Cerebellar cortex (tissue), 1 donor: ENCODE measurements around the gene SPACDR.

Source experiments
- DNase-seq: peaks from one replicate; pipeline ENCODE4 v3.0.0-alpha.2; 2015; ENCODE audit warnings: low spot score

The SPACDR gene

DNA sequence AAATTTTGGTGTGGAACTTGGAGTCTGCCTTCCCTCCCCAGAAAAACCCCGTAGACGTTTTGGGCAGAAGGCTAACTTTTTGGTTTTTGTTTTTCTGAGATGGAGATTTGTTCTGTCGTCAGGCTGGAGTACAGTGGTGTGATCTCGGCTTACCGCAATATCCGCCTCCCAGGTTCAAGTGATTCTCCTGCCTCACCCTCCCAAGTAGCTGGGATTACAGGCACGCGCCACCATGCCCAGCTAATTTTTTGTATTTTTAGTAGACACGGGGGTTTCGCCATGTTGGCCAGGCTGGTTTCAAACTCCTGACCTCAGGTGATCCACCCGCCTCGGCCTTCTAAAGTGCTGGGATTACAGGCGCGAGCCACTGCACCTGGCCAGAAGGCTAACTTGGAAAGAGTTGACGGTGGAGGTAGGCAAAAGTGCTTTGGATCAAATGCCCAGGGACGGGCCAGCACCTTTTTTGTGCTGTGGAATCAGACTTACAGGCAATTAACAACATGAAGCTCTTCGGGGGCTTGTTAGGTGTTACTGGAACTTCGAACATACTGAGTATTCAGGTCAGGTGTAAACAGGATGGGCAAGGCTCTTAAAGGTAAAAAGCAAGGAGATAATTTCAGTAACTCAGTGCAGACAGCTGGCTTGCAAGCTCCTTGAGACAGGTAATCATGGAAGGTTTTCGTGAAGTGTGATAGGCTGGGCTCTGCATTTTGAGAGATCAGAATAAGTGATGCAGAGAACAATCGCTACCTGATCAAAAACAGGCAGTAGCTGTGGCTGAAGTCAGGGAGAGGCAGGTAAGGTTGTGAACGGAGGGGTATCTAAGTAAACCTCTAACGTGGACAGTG is 29.5 kb downstream of the SPACDR start:
- DNase-seq = no peak

DNA sequence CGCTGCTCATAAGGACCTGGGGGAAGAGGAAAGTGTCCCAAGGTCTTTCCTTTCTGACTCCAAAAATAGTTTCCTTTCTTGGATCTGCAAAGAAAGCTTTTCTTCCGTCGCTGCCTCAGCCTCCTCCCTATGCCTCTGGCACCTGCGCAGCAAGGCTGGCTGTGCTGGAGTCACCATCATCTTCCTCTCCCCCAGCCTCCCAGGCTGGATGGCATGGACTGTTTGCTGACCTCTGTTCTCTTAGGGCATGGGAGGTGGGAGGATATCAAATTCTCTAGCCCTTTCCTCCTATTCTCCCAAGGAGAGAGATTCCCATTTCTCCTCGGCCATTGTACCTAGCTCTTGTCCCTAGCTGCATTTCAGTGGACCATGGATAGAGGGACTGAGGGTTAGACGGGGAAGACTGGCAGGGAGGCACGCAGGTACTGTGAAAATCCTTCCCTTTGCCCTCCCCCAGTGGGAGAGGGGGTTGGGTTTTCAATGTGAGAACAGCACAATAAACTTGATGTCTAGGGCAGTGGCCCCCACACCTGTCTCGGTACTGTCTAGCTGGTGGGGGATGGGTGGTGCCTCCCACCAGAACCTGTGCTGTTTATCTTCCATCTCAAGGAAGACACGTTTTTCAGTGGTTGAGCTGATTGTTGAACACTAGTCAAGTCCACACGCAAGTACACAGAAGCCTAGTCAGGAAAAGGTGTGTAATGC is 30.3 kb downstream of the SPACDR start:
- DNase-seq = no peak

DNA sequence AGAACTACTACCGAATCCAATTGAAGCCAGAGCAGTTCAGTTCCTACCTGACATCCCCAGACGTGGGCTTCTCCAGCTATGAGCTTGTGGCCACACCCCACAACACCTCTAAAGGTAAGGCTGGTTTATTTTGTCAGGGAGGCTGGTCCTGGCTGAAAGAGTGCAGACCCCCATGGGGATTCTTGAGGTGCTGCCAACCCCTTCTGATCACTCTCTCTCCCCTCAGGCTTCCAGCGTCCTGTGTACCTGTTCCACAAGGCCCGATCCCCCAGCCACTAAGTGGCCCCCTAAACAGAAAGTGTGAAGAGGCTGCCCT is 30.8 kb downstream of the SPACDR start:
- no peak for DNase-seq

DNA sequence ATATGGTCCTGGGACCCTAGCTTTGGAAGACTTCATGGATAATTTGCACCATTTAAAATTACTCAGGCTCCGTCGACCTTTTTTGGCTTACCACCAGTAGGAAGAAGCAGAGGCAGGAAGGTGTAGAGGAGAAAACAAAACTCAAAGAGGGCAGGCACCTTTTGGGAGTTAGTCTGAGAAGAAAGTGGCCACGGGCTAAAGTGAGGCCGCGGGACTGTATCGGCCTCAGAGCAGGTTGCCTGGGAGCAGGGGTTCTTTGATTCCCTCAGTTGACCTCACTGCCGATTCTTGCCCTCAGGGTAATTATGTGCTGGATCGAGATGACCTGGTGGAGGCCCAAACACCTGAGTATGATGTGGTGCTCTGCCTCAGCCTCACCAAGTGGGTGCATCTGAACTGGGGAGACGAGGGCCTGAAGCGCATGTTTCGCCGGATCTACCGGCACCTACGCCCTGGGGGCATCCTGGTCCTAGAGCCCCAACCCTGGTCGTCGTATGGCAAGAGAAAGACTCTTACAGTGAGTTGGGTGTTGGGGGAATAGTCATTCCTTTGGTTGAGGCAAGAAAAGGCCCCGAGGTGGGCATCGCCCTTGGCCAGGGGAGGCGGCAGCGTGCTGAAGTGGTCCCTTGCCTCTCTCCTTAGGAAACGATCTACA is 31.3 kb downstream of the SPACDR start:
- no peak for DNase-seq

DNA sequence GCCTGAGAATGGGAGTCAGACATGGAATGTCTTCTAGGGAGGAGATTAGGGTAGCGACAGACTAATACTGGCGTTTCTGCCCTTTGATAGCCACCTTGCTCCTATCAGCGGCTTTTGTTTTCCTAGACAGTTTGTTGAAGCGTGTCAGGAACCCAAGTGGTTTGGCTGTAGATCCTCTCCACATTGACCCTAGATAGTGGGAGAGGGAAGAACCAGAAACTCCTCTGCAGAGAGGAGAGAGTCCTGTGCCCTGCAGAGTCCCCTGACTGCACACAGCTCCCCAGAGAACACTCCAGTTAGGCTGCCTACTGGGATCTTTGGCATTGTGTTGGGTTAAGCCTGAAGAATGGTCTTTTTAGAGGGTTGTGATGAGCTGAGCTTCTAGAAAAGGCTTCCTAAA is 32.0 kb downstream of the SPACDR start:
- DNase-seq = no peak

DNA sequence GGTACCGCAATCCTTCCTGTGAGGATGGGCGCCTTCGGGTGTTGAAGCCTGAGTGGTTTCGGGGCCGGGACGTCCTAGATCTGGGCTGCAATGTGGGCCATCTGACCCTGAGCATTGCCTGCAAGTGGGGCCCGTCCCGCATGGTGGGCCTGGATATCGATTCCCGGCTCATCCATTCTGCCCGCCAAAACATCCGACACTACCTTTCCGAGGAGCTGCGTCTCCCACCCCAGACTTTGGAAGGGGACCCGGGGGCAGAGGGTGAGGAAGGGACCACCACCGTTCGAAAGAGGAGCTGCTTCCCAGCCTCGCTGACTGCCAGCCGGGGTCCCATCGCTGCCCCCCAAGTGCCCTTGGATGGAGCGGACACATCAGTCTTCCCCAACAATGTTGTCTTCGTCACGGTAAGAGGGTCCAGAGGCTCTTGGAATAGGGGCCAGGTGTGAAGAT is 32.7 kb downstream of the SPACDR start:
- DNase-seq = no peak

DNA sequence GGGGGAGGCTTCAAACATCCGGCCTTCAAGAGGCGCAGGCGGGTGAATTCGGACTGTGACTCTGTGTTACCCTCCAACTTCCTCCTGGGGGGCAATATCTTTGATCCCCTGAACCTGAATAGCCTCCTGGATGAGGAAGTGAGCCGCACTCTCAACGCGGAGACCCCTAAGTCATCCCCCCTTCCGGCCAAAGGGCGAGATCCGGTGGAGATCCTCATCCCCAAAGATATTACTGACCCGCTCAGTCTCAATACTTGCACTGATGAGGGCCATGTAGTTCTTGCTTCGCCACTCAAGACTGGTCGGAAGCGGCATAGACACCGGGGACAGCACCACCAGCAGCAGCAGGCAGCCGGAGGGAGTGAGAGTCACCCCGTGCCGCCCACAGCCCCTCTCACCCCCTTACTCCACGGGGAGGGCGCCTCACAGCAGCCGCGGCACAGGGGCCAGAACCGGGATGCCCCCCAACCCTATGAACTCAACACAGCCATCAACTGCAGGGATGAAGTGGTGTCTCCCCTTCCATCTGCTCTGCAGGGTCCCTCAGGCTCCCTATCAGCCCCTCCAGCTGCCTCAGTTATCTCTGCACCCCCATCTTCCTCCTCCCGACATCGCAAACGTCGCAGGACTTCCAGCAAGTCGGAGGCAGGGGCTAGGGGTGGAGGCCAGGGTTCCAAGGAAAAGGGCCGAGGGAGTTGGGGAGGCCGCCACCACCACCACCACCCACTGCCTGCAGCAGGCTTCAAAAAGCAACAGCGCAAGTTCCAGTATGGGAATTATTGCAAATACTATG is 33.4 kb downstream of the SPACDR start:
- peak; percentile 26 for DNase-seq

DNA sequence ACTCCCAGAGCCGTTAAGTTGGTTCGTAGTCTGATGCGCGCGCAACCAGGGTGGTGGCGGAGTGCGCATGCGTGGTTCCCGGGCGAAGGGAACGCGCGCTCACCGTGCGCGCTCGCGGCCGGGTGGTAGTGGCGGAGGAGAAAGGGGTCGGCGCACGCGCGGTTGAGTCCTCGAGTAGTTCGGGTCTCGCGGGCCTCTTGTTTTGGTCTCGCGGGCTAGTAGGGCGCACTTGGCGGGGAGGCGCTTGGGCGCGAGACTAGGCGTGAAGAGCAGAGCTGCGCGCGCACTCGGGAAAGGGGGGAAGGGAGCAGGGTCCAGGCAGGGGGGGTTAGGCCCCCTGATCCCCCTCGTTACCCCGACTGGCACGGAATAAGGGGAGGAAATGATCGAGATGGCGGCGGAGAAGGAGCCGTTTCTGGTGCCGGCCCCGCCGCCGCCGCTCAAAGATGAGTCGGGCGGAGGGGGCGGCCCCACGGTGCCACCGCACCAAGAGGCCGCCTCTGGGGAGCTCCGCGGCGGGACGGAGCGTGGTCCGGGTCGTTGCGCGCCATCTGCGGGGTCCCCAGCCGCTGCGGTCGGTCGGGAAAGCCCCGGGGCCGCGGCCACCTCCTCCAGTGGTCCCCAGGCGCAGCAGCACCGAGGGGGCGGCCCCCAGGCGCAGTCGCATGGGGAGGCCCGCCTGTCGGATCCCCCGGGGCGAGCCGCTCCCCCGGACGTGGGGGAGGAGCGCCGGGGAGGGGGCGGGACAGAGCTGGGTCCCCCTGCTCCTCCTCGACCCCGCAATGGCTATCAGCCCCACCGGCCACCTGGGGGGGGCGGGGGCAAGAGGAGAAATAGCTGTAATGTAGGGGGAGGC is 34.2 kb downstream of the SPACDR start, which contains the start of gene MEPCE:
Gene MEPCE (plus strand): TSS at position 195 of the 856 bp plus-strand sequence. CDS start 188 bp downstream, at position 383.
- peak; percentile 94 for DNase-seq

DNA sequence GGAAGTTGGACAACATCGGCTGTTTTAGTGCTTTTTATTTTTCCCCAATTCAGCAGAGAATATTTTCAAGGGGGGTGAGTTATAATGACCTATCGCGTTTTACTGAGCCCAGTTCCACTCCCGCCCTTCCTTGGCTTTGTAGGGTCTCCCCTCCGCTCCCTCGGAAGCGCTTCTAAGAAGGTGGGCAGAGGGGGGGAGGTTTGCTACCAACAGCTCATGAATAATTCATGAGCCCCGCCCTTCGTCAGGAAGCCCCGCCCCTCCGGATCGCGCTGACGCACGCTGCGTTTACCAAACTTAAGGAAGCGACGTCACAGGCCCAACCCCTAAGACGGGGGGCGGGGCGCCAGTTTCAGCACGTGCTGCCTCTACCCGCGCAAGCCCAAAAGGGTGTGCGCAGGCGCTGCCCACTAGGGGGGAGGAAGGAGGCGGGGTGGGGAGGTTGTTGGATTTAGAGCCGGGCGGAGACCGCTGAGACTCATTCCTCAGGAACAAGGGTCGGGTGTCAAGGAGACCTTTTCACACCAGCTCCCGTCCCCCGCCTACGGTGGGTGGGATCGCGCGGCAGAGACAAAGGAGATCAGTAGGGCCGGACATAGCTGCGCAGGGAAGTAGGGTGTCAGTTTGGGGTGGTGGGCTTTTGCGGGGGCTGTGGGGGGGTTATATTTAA is 35.0 kb downstream of the SPACDR start:
- peak; percentile 99 for DNase-seq

DNA sequence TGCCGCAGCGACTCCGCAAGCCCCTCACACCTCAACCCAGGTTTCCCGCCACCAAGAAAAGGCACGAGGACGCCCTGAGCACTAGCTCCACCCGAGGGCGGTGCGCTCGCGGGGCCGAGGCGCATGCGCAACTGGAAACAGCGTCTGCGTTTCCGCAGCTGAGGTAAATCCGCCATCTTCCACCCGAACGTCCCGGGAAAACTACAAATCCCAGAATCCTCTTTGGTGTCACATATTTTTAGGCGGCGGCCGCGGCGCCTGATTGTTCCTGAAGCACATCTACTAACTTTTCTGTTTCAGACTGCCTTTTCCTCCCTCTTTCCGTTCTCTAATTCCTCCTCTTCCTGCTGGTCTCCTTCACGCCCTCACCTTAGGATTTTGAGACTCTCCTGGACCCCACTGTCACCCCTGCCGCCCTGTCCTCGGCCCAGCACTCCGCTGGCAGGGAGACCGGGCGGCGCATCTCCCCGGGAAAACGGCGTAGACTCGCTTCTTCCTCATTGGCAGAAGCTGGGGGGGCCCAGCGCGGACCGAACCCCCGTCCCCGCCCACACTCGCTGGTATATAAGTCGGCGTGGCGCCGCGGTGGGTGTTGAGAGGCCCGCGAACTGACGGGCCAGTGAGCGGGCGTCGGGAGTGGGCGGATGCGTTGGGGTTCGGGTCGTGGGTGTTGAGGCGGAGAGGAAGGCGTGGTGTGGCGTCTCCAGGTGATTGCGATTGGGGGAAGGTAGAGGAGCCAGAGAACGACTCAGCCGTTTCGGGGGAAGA is 35.7 kb downstream of the SPACDR start, which contains the start of gene ZCWPW1:
Gene ZCWPW1 (minus strand): TSS at position 505 of the 768 bp plus-strand sequence. CDS start 8,054 bp downstream, outside the sequence.
- peak; percentile 98 for DNase-seq

DNA sequence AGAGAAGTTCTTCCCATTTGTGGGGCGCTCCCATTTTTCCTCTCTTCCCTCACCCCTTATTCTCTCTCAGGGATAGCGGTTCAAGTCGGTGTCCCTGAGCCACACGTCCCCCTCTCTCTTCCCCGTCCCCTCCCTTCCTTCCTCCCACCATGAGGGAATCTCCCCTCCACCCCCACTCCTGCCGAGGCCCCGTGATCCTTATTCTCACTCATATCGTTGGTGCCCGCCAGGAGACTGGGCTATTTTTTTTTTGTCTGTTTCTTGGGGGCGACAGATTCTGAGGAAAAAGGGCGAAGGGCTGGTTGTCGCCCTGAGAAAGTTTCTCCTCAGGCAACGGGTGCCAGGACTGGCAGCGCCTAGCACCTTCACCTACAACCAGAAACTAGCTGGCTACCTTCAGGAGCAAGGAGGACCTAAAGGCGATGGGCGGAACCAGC is 36.3 kb downstream of the SPACDR start:
- no peak for DNase-seq

DNA sequence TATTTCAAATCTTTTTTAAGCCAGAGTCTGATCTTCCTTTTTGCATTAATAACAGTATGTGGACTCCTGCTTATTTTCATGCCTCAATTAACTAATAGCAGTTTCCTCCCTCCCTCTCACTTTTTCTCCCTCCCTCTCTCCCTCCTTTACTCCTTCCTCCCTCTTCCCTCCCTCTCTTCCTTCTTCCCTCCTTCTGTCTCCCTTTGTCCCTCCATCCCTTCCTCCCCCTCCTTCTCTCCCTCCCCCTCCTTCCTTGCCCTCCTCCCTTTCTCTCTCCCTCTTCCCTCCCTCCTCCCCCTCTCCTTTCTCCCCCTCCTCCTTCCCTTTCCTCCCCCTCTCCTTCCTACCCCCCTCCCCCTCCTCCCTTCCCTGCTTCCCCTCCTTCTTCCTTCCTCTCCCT is 37.5 kb downstream of the SPACDR start:
- DNase-seq = no peak

DNA sequence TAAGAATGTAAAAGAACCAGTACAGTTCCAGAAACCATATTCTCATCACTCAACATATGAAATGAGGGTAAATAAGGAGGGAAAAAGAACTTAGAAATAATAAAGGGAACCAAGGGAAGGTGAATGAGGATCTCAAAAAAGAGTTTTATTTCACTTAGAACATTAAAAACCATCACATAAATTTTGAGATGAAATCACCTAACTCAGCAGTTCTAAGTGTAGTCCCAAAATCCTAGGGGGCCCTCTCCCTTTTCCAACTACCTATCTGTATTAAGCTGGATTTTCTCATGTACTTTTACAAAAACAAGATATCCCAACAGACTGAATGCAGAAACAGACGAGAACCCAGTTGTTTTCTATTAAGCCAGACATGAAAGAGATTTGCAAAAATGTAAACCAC is 38.7 kb downstream of the SPACDR start:
- no peak for DNase-seq

DNA sequence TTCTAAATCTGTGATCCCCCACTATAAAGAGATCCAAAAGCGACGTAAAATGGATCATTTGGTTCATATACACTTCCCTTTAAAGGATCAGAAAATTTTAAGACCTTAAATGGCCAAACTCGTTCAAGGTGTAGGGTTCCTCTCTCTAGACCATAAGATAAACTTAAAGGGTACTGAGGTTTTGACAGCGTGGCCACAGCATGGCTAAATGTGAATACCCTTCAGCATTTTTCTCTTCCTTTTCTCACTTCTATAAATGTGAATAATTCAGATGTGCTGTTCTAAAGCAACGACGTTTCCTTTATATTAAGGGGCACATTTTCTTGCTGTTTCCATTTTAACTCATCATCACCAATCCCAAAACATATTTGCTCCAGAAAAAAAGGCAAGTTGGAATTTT is 40.7 kb downstream of the SPACDR start:
- no peak for DNase-seq

DNA sequence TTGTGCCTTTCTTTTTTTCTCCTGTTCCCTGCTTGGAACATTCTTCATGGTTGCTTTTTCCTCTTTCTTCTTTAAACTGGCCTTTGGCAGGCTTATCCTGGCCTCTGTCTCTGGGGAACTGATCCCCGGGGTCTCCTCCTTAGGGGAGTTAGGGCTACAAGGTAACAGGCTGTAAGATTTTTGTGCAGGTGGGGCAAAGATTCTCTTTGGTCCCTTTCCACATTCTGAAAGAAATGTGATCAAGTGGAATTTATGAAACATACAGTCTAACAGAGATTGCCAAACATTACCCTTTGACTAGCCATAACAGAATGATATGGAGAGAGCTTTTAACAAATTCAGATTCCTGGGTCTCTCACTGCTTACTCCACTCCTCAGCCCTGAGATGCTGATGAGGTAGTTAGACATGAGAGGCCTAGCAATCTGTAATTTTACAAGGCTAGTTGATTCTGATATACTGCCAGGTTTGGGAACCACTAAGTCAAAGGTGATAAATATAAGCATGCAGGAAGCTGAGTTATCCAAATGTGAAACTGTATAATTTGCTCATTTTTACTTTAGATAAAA is 44.3 kb downstream of the SPACDR start:
- DNase-seq = no peak

DNA sequence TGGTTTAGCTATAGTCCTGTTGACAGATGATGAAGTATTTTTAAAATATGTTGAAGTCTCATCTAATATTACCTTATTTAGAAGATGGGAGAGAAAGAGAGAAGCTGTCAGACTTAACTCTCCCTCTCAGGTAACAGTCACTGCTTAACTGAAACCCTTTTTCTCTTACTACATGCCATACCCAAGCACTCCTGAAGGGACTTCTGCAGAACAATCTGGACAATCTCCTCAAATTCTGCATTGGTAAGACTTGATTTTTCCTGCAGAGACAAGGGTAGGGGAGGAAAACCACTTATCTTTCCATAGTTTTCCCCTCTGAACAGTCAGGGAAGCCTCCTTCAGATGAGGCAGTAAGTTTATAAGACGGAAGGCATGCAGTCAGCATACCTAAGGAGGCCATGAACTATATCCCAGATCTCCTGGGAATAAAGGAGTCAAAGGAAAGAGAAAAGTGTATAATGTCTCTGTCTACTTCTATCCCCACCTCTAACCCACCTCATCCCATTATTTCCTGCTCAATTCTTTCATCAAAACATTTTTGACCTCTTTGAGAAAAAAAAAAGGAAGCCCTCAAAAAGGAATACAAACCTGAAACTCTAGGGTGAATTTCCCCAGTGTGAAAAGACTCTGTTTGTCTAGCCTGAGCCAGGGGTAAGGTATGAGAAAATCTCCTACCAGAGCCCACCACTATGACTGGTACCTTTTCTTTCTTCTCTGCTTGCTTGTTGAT is 45.0 kb downstream of the SPACDR start:
- DNase-seq = no peak

DNA sequence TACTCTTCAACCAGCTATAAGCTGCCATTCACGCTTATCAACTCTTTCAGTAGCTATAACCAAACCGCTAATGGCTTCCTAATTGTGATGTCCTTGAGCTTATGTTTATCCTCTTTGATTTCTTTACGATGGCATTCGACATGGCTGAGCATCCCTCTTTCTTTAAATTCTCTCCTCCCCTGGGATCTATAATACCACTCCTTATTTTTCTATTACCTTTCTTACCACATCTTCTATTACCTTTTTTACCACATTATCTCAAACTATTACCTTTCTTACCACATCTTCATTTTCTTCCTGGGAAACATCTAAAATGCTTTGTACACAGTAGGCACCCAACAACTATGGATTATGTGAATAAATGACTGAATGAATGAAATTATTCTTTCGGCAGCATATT is 48.6 kb downstream of the SPACDR start:
- no peak for DNase-seq

DNA sequence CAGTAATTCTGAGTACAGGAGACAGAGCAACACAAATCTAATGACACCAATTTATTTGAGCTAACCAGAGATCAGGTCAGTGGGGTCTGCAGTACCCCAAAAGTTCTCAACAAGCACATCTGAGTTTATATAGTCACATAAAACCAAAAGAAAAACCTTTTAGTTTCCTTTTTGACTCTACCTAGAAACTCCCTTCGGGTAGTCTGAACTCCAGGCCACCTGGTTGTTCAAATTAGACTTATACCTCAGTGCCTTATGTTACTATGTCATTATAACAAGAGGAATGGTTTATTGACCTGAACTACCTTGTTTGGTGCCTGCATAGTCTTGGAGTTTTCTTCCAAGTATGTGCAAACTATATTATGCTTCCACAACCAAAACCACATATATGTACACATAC is 50.2 kb downstream of the SPACDR start:
- no peak for DNase-seq

DNA sequence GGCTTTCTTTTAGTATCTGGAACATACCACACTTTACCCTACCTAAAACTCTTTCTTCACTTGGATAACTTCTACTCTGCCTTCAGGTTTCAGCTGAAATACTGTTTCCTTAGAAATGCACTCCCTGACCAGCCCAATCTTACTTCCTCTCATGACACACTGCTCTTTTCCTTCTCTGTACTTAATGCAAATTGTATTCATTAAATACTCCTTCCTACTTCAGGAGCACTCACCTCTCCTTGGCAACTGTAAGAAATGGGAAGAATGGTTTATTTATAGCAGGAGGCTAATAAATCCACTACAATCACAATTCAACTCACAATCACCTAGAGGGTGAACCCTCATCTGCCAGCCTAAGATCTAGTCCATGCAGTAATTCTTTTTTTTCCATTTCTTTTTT is 50.7 kb downstream of the SPACDR start:
- DNase-seq = no peak
